ENCODE measurements around the gene NPBWR2. TPM values are rescaled to one million over a fixed set of nuclear protein-coding genes. Genes with fewer than 3 reads are reported as not detected.
A peak's percentile ranks its signal among the peaks of the same experiment; 100 is the strongest.

Gene NPBWR2
- total and polyA plus RNA-seq, 9 of the 15 experiments (the other 6 are each of a cell fraction or from before 2014, with no cell fraction given) = not detected

DNA sequence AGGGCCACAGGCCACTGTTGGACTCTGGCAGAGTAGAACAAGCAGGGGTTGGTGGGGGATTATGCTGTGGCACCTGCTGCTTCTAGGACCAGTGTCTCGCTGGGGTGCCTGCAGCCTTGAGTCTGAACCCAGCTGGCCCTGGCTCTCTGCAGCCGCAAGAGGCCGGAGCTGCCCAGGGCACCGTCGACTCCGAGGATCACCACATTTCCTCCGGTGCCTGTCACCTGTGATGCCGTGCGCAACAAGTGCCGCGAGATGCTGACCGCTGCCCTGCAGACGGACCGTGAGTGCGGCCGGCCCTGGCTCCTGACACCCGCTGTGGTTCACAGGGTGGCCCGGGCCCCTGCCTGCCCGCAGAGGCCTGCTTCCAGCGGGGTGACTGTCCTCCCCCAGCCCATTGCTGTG is 38.2 kb downstream of the NPBWR2 start (continued):
- TF ChIP-seq, protein P1, sequence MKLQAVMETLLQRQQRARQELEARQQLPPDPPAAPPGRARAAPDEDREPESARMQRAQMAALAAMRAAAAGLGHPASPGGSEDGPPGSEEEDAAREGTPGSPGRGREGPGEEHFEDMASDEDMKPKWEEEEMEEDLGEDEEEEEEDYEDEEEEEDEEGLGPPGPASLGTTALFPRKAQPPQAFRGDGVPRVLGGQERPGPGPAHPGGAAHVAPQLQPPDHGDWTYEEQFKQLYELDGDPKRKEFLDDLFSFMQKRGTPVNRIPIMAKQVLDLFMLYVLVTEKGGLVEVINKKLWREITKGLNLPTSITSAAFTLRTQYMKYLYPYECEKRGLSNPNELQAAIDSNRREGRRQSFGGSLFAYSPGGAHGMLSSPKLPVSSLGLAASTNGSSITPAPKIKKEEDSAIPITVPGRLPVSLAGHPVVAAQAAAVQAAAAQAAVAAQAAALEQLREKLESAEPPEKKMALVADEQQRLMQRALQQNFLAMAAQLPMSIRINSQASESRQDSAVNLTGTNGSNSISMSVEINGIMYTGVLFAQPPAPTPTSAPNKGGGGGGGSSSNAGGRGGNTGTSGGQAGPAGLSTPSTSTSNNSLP (IDR thresholded peaks at IDR 0.05; ENCODE audit: borderline replicate concordance, low read depth, low read length) = no peak

DNA sequence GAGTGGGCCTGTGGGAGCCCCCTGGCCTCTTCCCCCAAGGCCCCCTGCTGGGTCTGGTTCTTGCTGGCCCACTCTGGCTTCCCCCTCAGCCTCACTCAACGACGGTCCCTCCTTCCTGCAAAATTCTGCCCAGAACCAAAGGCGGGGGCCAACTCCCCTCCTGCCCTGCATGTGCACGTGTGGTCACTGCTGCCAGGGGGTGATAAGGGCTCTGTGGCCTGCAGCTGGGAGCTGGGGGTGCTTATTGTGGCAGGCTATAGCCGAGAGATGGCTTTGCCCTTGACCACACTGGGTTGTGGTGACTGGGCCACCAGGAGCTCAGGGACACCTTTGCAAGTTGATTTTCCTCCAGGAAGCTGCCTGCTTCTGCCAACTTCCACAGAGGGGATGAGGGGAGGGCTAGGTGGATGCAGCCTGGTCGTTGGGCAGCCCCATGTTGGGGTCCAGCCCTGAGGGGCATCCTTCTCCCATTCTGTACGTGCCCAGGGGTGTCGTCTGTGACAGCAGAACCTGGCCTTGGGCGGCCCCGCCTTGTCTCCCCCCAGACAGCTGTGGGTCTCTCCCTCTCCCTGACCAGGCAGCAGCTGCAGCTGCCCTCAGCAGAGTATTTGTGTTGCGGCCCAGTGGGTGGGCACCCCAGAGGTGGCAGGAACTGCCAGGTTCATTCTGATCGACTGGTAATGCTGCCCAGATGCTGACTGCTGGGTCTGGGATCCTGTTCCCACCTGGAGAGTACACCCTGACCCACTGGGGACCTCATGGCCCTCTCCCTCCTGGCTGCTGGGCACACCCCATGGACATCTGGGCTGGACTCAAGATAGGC is 38.8 kb downstream of the NPBWR2 start:
- H2AFZ ChIP-seq (ENCODE audit: low read depth, low read length) = no peak overlapping the region
- in situ Hi-C loops (cut with MboI) = no loop called here
- H3K36me3 ChIP-seq (ENCODE audit: control insufficient read depth, insufficient read depth, low read length) = peaks cover 1% of the 10 kb centered on the region; the same call in 1 of the 3 replicates
- peaks cover 30 to 93% of the 10 kb centered on the region in 2 experiments for H3K4me1 ChIP-seq (replicated peaks in 1 of 2; ENCODE audit: control insufficient read depth in 2 of 2, insufficient read depth in 2 of 2, low read length in 2 of 2)
- ATAC-seq (no peak), FAIRE-seq (no peak), DNase-seq (ENCODE audit: extremely low read depth in 1 of 4, low spot score in 3 of 4) (no peak)
- 0 out of 3 replicates have a peak, but pooled peaks cover under 1% of the 10 kb centered on the region for H3K79me2 ChIP-seq (ENCODE audit: control insufficient read depth, insufficient read depth, low read length)
- no TSS peak for BruUV-seq (replicated peaks)
- intact Hi-C loops (cut with micrococcal nuclease) = no loop called here
- H3K9me1 ChIP-seq (ENCODE audit: control insufficient read depth, insufficient read depth, low read length) = peaks cover 3% of the 10 kb centered on the region
- 34% methylated on average over 12 of the region's 12 CpGs for WGBS (ENCODE audit: insufficient coverage, low coverage, missing lambda C conversion rate)
- H3K9me3 ChIP-seq (replicated peaks; ENCODE audit: control insufficient read depth, insufficient read depth, low read depth, low read length) = no peaks in the 10 kb centered on the region
- H3K9ac ChIP-seq (ENCODE audit: insufficient read depth in 1 of 2, low read depth in 2 of 2, low read length in 2 of 2) = peak overlapping the region in 1 of 2 experiments; percentile 76; a peak in 2 of 4 replicates
- no peaks in the 10 kb centered on the region for H4K20me1 ChIP-seq (replicated peaks; ENCODE audit: control insufficient read depth, insufficient read depth, low read length)
- no peak overlapping the region for H3K27ac ChIP-seq (ENCODE audit: extremely low read depth, low read depth, low read length)
- H3K4me3 ChIP-seq = no peak overlapping the region
- ChIA-PET CTCF (ENCODE audit: low intra/inter-chr PET ratio) (no interaction called here), POLR2A (interaction anchor here (0.6 to 1.0 kb wide), 2 partner anchors 8 to 18 kb away, joined by 4 to 5 read pairs; no protein-coding TSS in a partner anchor)
- H3K27me3 ChIP-seq (ENCODE audit: control insufficient read depth in 2 of 2, insufficient read depth in 2 of 2, low read length in 2 of 2) = no peaks in the 10 kb centered on the region
- H3K4me2 ChIP-seq (ENCODE audit: insufficient read depth, low read length) = no peak overlapping the region
- TF ChIP-seq TCF3 (CRISPR knock-in tag; IDR thresholded peaks at IDR 0.05) (peak; percentile 61), CBFA2T3 (IDR thresholded peaks at IDR 0.05) (peak; percentile 63), TEAD4 (IDR thresholded peaks at IDR 0.05; ENCODE audit: low read length) (peak; percentile 25; the same call in 1 of the 2 replicates), TEAD4 (CRISPR knock-in tag; IDR thresholded peaks at IDR 0.05; ENCODE audit: borderline replicate concordance) (no peak), GATAD2A (IDR thresholded peaks at IDR 0.05) (no peak), ZNF282 (CRISPR knock-in tag; IDR thresholded peaks at IDR 0.05) (no peak), ZNF274 (IDR thresholded peaks at IDR 0.05; ENCODE audit: borderline replicate concordance, low read depth, low read length) (no peak), RBFOX2 (IDR thresholded peaks at IDR 0.05; ENCODE audit: low read depth, low read length) (0 out of 2 replicates have a peak, but pooled peaks have one; percentile 9), CBFA2T2 (conservative IDR thresholded peaks at IDR 0.05) (peak; percentile 44; the same call in 1 of the 2 replicates), BHLHE40 (IDR thresholded peaks at IDR 0.05; ENCODE audit: low read length) (peak; percentile 85)
- TF ChIP-seq, protein P2, sequence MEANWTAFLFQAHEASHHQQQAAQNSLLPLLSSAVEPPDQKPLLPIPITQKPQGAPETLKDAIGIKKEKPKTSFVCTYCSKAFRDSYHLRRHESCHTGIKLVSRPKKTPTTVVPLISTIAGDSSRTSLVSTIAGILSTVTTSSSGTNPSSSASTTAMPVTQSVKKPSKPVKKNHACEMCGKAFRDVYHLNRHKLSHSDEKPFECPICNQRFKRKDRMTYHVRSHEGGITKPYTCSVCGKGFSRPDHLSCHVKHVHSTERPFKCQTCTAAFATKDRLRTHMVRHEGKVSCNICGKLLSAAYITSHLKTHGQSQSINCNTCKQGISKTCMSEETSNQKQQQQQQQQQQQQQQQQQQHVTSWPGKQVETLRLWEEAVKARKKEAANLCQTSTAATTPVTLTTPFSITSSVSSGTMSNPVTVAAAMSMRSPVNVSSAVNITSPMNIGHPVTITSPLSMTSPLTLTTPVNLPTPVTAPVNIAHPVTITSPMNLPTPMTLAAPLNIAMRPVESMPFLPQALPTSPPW (CRISPR knock-in tag; IDR thresholded peaks at IDR 0.05) = peak; percentile 57
- TF ChIP-seq, protein P3, sequence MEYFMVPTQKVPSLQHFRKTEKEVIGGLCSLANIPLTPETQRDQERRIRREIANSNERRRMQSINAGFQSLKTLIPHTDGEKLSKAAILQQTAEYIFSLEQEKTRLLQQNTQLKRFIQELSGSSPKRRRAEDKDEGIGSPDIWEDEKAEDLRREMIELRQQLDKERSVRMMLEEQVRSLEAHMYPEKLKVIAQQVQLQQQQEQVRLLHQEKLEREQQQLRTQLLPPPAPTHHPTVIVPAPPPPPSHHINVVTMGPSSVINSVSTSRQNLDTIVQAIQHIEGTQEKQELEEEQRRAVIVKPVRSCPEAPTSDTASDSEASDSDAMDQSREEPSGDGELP (CRISPR knock-in tag; IDR thresholded peaks at IDR 0.05; ENCODE audit: borderline replicate concordance) = peak; percentile 73
- TF ChIP-seq, protein P4, sequence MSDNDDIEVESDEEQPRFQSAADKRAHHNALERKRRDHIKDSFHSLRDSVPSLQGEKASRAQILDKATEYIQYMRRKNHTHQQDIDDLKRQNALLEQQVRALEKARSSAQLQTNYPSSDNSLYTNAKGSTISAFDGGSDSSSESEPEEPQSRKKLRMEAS (CRISPR knock-in tag; IDR thresholded peaks at IDR 0.05) = peak; percentile 78
